ENCODE data around the gene IDI2. TPM values are rescaled to one million over a fixed set of nuclear protein-coding genes. Genes with fewer than 3 reads are reported as not detected.

IDI2 gene
- total and polyA plus RNA-seq, 2 of the 13 experiments (the other 11 are each of a cell fraction or from before 2014, with no cell fraction given), result not detected

DNA sequence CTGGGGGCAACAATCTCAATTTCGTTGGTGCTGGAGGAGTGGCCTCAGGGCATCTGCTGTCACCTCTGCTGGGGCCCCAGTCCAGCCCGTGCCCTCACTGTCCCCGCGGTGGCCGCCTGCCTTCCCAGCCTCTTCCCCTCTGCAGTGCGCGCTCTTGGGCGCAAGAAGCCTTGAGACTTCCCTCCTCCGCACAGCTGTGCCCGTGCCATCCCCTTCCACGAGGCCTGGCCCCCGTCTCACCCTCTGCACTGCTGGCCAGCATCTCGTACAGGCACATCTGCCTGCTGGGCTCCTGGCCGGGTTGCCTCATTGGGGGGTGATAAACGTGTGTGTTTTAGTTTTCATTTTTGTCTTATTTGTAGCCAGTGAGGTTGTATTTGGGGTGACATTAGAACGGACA is 14.0 kb downstream of the IDI2 start:
- TF ChIP-seq ZNF431 (CRISPR knock-in tag; IDR thresholded peaks at IDR 0.05; ENCODE audit: borderline replicate concordance, low read depth), result no peak
- TF ChIP-seq AGO2 (optimal IDR thresholded peaks at IDR 0.05; ENCODE audit: low read depth, low read length), result peak; percentile 47
- ChIA-PET CTCF (ENCODE audit: low intra/inter-chr PET ratio, low total read pairs) (no interaction called here), POLR2A (no interaction called here)
- intact Hi-C loops (cut with micrococcal nuclease; ENCODE audit: unreplicated experiment) (no loop called here), in situ Hi-C loops (cut with HindIII; ENCODE audit: extremely low pct_ligation_motif_present, low pct_unique_long_range_greater_than_20kb) (no loop called here)
- H3K9ac ChIP-seq (ENCODE audit: insufficient read depth, low read depth, low read length), result no peak overlapping the region
- no peak for FAIRE-seq
- H4K20me1 ChIP-seq (ENCODE audit: insufficient read depth, low read length), result no peaks in the 10 kb centered on the region; the same call in 1 of the 2 replicates
- H3K79me2 ChIP-seq (ENCODE audit: insufficient read depth, low read length), result no peaks in the 10 kb centered on the region
- no peak overlapping the region for H3K27ac ChIP-seq (ENCODE audit: extremely low read length, insufficient read depth, low read length)
- 99% methylated on average over 16 of the region's 16 CpGs for WGBS (ENCODE audit: low lambda C conversion rate)
- no peaks in the 10 kb centered on the region for H3K27me3 ChIP-seq (ENCODE audit: control insufficient read depth in 1 of 2, insufficient read depth in 2 of 2, low read length in 2 of 2)
- no peaks in the 10 kb centered on the region for H3K4me1 ChIP-seq (ENCODE audit: insufficient read depth, low read length)
- no peak overlapping the region for H3K4me3 ChIP-seq (replicated peaks in 1 of 3; ENCODE audit: insufficient read depth in 1 of 3, low read depth in 2 of 3, low read length in 3 of 3)
- no peak for DNase-seq (ENCODE audit: low spot score)
- H2AFZ ChIP-seq (ENCODE audit: low read length), result no peak overlapping the region
- BruUV-seq (replicated peaks), result no TSS peak
- peaks cover 42 to 88% of the 10 kb centered on the region in 2 experiments for H3K36me3 ChIP-seq (replicated peaks in 1 of 2; ENCODE audit: control insufficient read depth in 1 of 2, insufficient read depth in 2 of 2, low read length in 2 of 2)
- no peak overlapping the region for H3K4me2 ChIP-seq (ENCODE audit: low read depth, low read length)
- no peak; the same call in 2 of the 3 replicates for ATAC-seq
- no peaks in the 10 kb centered on the region for H3K9me3 ChIP-seq (ENCODE audit: low read length)

DNA sequence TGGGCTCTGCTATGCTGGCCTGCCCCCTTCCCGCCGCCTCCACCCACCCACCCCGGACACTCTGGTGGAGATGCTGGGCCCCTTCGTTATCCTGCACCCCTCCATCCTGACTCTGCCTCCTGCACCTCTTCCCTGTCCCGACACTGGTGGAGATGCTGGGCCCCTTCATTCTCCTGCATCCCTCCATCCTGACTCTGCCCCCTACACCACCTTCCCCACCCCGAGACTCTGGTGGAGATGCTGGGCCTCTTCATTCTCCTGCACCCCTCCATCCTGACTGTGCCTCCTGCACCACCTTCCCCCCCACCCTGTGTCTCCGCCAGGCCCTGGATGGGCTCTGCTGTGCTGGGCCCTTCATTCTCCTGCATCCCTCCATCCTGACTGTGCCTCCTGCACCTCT is 15.0 kb downstream of the IDI2 start:
- H3K79me2 ChIP-seq (ENCODE audit: insufficient read depth, low read length), result no peaks in the 10 kb centered on the region
- H3K4me3 ChIP-seq (replicated peaks in 1 of 3; ENCODE audit: insufficient read depth in 1 of 3, low read depth in 2 of 3, low read length in 3 of 3), result no peak overlapping the region
- intact Hi-C loops (cut with micrococcal nuclease; ENCODE audit: unreplicated experiment) (no loop called here), in situ Hi-C loops (cut with HindIII; ENCODE audit: extremely low pct_ligation_motif_present, low pct_unique_long_range_greater_than_20kb) (no loop called here)
- no peak overlapping the region for H3K9ac ChIP-seq (ENCODE audit: insufficient read depth, low read depth, low read length)
- ATAC-seq, result peak; percentile 31
- TF ChIP-seq ZFP1 (CRISPR knock-in tag; IDR thresholded peaks at IDR 0.05) (no peak), AGO2 (optimal IDR thresholded peaks at IDR 0.05; ENCODE audit: low read depth, low read length) (peak; percentile 17)
- no peak for DNase-seq (ENCODE audit: low spot score)
- no TSS peak for BruUV-seq (replicated peaks)
- FAIRE-seq, result no peak
- 95% methylated on average over 7 of the region's 7 CpGs for WGBS (ENCODE audit: low lambda C conversion rate)
- no peaks in the 10 kb centered on the region for H3K9me3 ChIP-seq (ENCODE audit: low read length)
- H3K27ac ChIP-seq (ENCODE audit: extremely low read length, insufficient read depth, low read length), result no peak overlapping the region
- no peak overlapping the region for H2AFZ ChIP-seq (ENCODE audit: low read length)
- H3K36me3 ChIP-seq (replicated peaks in 1 of 2; ENCODE audit: control insufficient read depth in 1 of 2, insufficient read depth in 2 of 2, low read length in 2 of 2), result peaks cover 37 to 88% of the 10 kb centered on the region in 2 experiments
- ChIA-PET POLR2A (no interaction called here), CTCF (ENCODE audit: low intra/inter-chr PET ratio, low total read pairs) (no interaction called here)
- H3K27me3 ChIP-seq (ENCODE audit: control insufficient read depth in 1 of 2, insufficient read depth in 2 of 2, low read length in 2 of 2), result no peaks in the 10 kb centered on the region
- H3K4me1 ChIP-seq (ENCODE audit: insufficient read depth, low read length), result no peaks in the 10 kb centered on the region
- H3K4me2 ChIP-seq (ENCODE audit: low read depth, low read length), result no peak overlapping the region
- no peaks in the 10 kb centered on the region; the same call in 1 of the 2 replicates for H4K20me1 ChIP-seq (ENCODE audit: insufficient read depth, low read length)
